GM18868 (cell line): ENCODE measurements around the gene SEBOX.

Source experiments
- ATAC-seq: cut with Tn5 transposase; IDR thresholded peaks from one replicate; pipeline ENCODE4 v1.9.1; 2021; ENCODE audit warnings: mild to moderate bottlenecking, moderate library complexity; ENCODE audit not compliant: unreplicated experiment

Gene SEBOX

DNA sequence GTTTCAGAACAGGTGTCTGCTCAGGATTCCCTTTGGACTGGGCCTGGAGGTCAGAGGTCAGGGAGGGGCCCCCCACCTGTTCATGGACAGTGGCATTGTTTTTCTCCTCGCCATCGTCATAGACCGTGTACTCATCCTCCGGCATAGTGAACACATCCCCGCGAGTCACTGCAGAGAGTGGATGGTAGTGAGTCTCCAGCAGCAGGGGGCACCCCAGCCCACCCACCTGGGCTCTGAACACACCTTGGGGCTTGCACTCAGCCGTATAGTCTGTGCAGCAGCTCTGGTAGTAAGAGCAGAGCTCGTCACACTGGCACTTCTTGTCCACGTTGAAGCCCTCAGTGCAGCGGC, 4.7 kb upstream of the SEBOX start:
- no peak for ATAC-seq

DNA sequence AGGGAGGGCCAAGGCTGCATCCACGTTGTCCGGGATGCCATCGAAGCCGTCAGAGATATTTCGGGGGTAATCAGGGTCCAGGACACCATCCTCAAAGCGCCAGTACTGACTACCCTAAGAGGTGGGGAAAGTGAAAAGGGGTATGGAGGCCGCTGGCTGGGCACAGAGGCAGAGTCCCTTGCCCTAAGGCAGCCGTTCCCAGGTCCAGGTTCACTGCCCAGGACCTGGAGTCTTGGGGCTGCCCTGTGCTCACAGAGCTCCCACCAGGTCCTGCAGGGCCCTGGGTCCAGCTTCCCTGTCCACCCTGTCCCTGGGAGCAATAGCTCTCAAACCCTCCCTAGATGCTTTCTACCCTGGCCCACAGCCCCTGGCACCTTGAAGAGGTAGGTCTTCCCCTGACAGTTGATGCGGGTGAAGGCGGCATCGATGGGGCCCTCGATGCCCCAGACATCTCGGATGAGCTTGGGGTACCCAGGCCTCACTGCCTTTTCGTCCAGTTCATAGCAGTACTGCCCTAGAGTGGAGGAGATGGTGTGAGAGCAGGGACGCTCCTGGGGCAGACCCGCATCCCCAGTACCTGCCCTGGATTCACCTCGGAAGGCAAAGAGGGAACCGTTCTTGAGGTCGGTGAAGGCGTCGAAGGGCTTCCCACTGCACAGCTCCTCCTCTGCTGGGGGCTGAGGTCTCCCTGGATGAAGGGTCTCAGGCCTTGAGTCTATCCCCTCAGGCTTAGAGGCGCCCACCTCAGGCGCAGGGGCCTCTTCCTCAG, 4.1 kb upstream of the SEBOX start:
- ATAC-seq = no peak

GRCh38 chr17:28368306-28368831, 3.4 kb upstream of the SEBOX start:
- ATAC-seq = no peak

DNA sequence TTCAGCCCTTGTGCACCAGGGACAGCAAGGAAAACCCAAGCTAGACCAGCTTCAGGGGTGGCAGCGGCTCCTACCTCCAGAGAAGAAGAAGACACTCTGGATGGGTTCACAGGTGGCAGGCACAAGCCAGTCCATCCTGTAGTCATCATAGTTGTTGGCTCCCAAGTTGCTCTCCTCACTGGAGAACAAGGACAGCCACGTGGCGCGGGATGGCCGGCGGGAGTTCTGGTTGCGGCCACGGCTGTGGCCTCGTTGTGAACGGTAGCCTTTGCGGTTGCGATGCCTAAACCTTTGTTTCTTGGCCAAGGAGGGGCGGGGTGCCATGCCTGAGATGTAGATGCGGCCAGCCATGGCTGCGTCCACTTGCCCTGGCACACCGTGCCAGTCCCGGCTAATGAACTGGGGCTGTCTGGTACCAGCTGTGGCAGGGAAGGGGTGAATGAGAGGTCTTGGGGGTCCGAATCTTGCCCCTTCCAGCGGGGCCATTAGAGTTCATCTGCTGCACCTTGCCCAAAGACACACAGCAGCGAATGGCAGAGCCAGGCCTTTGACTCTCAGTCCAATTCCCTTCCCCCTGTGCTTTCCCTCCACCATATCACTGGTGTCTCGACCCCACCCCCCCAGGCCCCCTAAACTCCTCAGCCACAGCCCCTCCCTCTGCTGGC, 2.8 kb upstream of the SEBOX start:
- ATAC-seq = no peak

DNA sequence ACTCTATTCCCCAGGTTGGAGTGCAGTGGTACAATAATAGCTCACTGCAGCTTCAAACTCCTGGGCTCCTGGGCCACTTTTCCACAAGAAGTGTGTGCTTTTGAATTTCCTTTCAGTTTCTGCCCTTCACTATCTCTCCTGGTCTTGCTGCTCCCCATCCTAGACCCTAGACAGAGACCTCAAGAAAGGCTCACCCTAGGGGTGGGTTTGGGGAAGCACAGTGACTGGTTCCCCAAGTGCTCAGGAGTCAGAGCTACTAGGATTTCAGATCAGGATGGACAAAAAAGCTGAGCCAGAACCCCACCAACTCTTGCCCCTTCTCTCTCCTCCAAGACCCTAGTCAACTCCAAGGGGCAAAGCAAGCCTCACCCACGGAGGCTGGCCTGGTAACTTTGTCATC, 1.6 kb upstream of the SEBOX start:
- no peak for ATAC-seq

GRCh38 chr17:28365487-28365886, 488 bp upstream of the SEBOX start:
- ATAC-seq = no peak

DNA sequence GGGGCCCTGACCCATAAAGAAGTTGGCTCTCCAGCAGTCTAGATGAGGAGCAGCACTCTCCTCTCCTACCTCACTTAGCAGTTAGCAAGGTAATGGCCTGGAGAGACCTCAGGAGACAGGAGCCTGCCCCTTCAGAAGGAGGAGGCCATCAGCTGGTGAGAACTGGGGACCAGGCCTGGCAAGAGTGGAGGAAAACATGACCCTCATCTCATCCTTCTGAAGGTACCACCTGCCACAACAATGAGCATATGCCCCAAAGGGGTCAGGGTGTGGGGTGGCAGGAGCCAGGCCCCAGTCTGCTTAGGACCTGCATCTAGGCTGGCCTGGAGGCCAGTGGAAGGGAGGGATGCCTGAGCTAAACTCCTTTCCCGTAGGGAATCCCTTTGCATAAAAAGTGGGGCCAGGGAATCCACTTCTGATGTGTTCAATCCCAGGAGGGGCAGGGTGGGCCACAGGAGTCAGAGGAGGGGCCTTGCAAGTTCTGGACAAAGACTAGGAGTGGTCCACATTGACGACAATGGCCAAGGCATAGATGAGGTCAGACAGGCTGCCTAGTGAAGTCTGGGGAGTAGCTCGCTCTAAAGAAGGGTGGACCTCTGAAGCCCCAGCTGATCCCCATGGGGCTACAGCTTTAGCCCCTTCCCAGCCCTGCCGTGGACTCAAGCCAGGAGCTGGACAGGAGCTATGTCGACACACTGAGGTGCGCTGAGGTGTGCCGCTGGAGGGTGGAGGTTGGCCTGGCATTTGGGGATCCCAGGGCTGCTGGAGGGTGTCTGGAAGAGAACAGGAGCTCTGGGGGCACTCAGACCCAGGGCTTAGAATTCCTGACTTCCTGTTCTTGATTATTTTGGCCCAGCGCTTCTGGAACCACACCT, 986 bp downstream of the SEBOX start:
- no peak for ATAC-seq

DNA sequence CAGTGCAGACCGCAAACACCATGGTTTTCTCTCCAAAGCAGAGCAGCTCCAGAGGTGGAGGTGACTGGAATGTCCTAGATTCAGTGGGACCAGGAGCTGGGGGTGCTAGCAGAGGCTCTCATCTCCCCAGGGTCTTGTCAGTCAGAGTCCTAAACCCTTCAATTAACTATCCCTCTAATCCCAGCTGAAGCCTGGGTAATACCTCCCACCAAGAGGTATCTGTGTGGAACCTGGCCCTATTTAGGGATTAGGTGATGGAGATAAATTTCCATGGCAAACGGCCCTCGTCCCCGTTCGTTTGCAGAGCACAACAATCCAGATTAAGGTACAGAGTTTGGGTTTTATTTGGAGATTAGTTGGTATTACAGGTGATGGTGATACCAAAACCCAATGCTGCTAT, 1.8 kb downstream of the SEBOX start:
- no peak for ATAC-seq

DNA sequence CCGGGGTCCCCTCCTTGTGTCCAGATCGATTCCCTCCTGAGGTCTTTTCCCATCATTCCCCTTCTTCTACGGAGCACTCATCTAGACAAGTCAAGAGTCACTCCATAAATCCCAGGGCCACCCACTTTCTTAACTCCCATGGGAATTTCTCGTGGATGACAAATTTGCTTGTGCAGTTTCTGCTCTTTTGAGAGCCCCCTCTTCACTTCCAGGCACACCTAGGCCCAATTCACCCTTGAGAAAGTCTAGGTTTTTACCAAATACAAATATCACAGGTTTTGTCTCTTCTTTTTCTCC, 7.2 kb downstream of the SEBOX start:
- no peak for ATAC-seq

DNA sequence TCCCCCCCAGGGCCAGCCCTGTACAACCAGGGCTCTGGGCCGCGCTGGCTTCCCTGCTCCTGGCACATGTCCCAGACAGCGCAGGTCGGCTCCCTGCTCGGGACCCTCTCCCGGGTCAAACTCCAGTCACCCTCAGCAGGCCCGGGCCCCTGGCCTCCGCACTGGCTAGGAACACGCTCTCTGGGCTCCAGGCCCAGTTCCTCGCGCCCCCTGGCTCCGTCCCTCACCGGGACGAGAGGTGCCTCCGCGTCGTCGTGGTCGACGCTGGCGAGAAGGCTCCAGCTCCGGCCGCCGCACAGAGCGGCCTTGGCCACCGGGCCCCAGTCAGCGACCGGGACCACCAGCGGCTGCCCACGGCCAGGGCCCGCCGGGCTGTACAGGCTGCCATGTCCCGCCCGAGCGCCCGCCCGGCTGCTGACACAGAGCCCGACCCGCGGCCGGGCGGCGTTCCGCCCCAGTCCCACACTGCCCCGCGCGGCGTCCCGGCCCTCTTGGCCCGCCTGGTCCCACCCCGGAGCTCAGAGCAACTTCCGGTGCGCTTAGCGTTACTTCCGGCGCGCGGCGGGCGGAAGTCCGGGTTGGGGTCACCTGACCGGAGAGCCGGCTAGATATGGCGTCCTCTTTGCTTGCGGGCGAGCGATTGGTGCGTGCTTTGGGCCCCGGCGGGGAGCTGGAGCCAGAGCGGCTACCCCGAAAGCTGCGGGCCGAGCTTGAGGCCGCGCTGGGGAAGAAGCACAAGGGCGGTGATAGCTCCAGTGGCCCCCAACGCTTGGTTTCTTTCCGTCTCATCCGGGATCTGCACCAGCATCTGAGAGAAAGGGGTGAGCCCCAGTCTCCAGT, 7.7 kb downstream of the SEBOX start, which contains the start of gene POLDIP2:
Gene POLDIP2, minus strand, starts transcription at position 467 of the 840 bp plus-strand sequence. Its CDS starts 79 bp downstream, at position 388.
- ATAC-seq = peak; percentile 98

- no peak for ATAC-seq
Observed at GRCh38 chr17:28350271-28350670, 14.7 kb downstream of the SEBOX start.

DNA sequence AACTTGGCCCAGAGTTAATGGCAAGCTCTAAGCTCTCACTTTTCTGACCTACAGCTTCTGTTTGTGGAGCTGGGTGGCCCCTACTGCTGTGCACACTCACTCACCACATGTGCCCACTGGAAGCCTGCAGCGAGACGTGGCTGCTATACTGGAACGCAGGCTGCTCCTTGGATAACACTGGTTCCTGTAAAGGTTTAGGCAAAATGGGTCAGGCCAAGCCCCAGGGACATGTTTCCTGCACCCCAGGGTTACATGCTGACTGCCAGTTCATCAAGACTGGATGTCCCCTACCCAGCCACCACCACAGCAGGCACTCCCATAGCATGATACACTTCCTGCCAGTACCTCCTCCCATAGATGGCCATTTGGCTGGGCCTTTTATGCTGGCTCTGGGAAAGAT, 16.0 kb downstream of the SEBOX start:
- ATAC-seq = no peak

DNA sequence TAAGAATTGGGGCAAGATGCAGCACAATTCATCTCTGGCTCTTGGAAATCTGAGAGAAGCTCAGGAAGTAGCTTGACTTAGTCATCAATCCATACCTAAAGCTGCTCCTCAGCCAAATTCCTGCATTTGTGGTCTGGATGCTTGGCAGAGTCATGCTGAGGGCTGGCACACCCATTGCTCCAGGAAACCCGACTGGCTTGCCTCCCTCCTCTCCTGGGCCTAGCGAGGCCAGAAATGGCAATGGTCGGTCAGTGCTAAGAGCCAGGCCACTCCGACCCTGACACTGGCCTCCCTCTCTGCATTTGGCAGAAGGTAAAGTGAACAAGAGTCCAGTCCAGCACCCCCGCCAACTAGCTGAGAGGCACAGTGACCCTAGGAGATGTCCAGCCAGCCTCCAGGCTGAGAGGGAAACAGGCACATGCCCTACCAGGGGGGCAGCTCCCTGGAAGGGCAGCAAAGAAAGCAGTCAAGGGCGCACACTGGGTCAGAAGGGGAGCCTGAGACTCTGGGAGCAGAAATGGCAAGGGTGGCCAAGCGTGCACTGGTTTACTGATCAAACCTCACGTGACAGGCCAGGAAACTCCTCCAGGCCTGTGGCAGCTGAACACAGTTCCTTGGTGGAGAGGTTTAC, 17.6 kb downstream of the SEBOX start:
- no peak for ATAC-seq

DNA sequence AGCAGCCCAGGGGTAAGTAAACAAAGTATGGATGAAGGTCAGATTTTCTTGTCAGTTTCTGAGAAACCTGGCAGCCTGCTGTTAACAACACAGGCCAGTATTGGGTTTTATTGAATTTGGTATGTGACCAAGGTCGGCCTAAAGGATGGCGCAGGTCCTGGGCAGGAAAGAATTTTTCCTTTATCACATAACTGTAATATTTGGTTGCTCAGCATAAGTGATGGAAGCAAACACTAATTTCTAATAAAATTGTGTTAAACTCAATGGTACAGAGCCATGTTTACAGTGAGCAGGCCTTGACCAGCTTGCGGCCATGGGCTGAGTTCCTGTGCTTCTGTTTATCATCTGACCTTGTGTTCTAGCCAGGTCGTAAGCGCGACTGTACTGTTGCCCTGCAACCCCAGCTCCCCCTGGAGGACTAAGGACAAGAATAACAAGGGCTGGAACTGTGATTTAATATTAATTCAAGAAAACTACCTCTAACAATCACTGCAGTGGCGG, 18.2 kb downstream of the SEBOX start:
- no peak for ATAC-seq

DNA sequence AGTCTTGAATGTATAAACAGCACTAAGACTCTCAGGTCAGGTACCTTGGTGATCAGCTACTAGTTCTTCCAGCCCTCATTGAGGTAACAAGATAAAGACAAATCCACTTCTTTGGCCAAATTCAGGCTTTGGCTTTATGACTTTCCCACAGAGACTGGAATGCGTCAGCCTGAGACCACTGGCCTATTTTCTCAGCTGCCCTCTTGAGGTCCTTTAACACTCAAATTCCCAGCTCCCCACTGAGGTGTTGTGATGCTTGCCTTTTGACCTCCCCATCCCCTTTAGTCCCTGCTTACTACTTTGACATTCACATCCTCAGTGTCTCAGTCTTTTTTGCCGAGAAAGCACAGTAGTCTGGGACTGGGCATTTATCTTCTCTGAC, 18.8 kb downstream of the SEBOX start:
- ATAC-seq = no peak

- no peak for ATAC-seq
Observed at GRCh38 chr17:28345419-28346198, 19.4 kb downstream of the SEBOX start.

GRCh38 chr17:28344435-28344901, 20.5 kb downstream of the SEBOX start:
- ATAC-seq = no peak

DNA sequence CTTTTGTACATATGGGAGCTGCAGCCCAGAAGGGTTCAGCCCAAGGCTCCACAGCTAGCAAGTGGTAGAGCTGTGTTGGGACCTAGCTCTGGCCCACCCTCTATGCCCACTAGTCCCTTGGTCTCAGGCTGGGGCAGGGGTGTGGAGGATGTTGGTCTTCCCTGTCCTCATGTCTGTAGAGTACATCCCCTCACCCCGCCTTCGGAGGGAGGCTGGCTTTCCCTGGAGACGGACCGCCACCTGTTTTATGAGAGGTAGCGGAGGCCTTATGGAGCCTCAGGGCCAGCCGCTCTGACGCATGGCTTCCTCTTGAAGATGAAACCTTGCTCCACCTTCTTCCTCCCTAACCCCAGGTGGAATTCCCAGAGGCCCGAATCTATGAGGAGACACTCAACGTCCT, 21.0 kb downstream of the SEBOX start:
- ATAC-seq = no peak

DNA sequence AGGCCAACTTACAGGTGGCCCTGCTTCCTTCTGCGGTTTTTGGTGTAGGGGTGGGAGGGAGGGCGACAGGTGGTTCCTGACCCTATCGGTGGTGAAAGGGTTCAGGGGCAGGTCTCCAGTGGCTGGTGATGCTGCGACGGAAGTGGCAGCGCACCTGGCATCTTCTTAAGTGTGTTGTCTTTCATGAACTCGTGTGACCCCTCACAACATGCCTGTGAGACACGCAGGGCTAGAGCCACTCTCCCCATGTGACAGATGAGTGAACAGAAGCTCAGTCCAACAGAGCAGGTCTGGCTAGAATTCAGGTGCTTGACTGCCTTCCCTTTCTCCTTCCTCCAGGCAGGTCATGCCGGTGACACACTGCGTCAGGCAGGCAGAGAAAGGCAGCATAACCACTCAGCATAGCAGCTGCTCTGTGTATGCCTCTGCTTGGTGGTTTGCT, 21.5 kb downstream of the SEBOX start:
- no peak for ATAC-seq
